WERI-Rb-1 (cell line): Measurements from ENCODE around the gene HBZ.
A peak's percentile ranks its signal among the peaks of the same experiment; 100 is the strongest.

ENCODE experiments used
- DNase-seq: peaks from one replicate; pipeline ENCODE4 v3.0.0-alpha.2; 2020
- H3K27ac ChIP-seq: fragments of 250-450 bp; sonication (Bioruptor Pico); 2 replicates; pipeline ENCODE4 v1.5.1; 2020; ENCODE audit warnings: mild to moderate bottlenecking, moderate library complexity
- H3K27me3 ChIP-seq: fragments of 250-450 bp; sonication (Bioruptor Pico); 2 replicates; pipeline ENCODE4 v1.5.1; 2021; ENCODE audit warnings: mild to moderate bottlenecking, low read depth, moderate library complexity; ENCODE audit not compliant: insufficient read depth, severe bottlenecking
- H3K36me3 ChIP-seq: fragments of 250-450 bp; sonication (Bioruptor Pico); 2 replicates; pipeline ENCODE4 v1.5.1; 2020; ENCODE audit warnings: mild to moderate bottlenecking, moderate library complexity
- H3K4me3 ChIP-seq: 2 replicates; pipeline ENCODE4 v1.5.1; 2011; ENCODE audit warnings: low read depth, mild to moderate bottlenecking, control low read depth, low read length
- H3K9me3 ChIP-seq: fragments of 250-450 bp; sonication (Bioruptor Pico); 2 replicates; pipeline ENCODE4 v1.5.1; 2021; ENCODE audit warnings: mild to moderate bottlenecking, moderate library complexity; ENCODE audit not compliant: severe bottlenecking
- TF ChIP-seq, protein P1 (sequence below): IDR thresholded peaks from 2 replicates; pipeline ENCODE4 v1.5.1; 2011; ENCODE audit warnings: low read depth, mild to moderate bottlenecking, control low read depth, inconsistent platforms, low read length

HBZ gene

DNA sequence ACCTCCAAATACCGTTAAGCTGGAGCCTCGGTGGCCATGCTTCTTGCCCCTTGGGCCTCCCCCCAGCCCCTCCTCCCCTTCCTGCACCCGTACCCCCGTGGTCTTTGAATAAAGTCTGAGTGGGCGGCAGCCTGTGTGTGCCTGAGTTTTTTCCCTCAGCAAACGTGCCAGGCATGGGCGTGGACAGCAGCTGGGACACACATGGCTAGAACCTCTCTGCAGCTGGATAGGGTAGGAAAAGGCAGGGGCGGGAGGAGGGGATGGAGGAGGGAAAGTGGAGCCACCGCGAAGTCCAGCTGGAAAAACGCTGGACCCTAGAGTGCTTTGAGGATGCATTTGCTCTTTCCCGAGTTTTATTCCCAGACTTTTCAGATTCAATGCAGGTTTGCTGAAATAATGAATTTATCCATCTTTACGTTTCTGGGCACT is 25.0 kb downstream of the HBZ start:
- no peak overlapping the region for H3K4me3 ChIP-seq
- no peak overlapping the region for H3K27ac ChIP-seq
- DNase-seq: no peak
- H3K27me3 ChIP-seq: peaks cover 17% of the 10 kb centered on the region
- no peaks in the 10 kb centered on the region for H3K9me3 ChIP-seq
- TF ChIP-seq, protein P1, sequence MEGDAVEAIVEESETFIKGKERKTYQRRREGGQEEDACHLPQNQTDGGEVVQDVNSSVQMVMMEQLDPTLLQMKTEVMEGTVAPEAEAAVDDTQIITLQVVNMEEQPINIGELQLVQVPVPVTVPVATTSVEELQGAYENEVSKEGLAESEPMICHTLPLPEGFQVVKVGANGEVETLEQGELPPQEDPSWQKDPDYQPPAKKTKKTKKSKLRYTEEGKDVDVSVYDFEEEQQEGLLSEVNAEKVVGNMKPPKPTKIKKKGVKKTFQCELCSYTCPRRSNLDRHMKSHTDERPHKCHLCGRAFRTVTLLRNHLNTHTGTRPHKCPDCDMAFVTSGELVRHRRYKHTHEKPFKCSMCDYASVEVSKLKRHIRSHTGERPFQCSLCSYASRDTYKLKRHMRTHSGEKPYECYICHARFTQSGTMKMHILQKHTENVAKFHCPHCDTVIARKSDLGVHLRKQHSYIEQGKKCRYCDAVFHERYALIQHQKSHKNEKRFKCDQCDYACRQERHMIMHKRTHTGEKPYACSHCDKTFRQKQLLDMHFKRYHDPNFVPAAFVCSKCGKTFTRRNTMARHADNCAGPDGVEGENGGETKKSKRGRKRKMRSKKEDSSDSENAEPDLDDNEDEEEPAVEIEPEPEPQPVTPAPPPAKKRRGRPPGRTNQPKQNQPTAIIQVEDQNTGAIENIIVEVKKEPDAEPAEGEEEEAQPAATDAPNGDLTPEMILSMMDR: no peak
- H3K36me3 ChIP-seq: no peaks in the 10 kb centered on the region

DNA sequence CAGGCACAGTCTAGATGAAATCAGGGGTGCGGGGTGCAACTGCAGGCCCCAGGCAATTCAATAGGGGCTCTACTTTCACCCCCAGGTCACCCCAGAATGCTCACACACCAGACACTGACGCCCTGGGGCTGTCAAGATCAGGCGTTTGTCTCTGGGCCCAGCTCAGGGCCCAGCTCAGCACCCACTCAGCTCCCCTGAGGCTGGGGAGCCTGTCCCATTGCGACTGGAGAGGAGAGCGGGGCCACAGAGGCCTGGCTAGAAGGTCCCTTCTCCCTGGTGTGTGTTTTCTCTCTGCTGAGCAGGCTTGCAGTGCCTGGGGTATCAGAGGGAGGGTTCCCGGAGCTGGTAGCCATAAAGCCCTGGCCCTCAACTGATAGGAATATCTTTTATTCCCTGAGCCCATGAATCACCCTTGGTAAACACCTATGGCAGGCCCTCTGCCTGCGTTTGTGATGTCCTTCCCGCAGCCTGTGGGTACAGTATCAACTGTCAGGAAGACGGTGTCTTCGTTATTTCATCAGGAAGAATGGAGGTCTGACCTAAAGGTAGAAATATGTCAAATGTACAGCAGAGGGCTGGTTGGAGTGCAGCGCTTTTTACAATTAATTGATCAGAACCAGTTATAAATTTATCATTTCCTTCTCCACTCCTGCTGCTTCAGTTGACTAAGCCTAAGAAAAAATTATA is 25.7 kb downstream of the HBZ start:
- DNase-seq: no peak
- H3K9me3 ChIP-seq: no peaks in the 10 kb centered on the region
- peaks cover 17% of the 10 kb centered on the region for H3K27me3 ChIP-seq
- H3K4me3 ChIP-seq: no peak overlapping the region
- H3K27ac ChIP-seq: no peak overlapping the region
- TF ChIP-seq, protein P1: no peak
- no peaks in the 10 kb centered on the region; the same call in 1 of the 2 replicates for H3K36me3 ChIP-seq

DNA sequence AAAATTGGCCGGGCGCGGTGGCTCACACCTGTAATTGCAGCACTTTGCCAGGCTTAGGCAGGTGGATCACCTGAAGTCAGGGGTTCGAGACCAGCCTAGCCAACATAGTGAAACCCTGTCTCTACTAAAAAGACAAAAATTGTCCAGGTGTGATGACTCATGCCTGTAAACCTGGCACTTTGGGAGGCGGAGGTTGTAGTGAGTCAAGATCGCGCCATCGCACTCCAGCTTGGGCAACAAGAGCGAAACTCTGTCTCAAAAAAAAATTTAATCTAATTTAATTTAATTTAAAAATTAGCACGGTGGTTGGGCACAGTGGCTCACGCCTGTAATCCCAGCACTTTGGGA is 26.2 kb downstream of the HBZ start:
- TF ChIP-seq, protein P1: no peak
- DNase-seq: no peak
- H3K27ac ChIP-seq: no peak overlapping the region
- no peaks in the 10 kb centered on the region for H3K9me3 ChIP-seq
- peaks cover 14% of the 10 kb centered on the region for H3K27me3 ChIP-seq
- H3K36me3 ChIP-seq: no peaks in the 10 kb centered on the region; the same call in 1 of the 2 replicates
- no peak overlapping the region for H3K4me3 ChIP-seq

DNA sequence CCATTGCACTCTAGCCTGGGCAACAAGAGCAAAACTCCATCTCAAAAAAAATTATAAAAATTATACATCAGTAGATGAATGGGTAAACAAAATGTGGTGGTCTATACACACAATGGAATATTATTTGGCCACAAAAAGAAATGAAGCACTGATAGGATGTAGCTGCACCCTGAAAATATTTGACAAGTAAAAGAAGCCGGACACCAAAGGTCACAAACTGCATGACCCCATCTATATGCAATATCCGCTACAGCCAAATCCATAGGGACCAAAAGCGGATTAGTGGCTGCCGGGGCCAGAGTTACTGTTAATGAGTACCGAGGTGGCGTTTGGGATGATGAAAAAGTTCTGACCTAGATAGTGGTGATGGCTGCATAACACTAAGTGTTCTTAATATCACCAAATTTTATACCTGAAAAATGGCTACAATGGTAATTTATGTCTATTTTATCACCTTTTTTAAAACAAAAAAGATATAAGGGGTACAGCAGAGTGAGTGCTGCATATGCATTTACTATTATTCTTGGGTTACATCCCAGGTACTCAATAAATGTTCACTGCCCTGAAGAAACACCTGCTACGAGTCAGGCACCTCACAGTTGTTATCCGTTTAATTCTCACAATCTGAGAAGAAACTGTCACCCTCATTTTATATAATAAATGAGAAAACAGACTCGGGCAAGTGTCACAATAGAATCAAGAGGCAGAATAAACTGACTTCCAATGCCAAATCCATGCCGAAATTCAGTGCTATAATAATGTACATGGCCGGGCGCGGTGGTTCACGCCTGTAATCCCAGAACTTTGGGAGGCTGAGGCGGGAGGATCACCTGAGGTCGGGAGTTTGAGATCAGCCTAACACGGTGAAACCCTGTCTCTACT is 27.0 kb downstream of the HBZ start:
- no peak overlapping the region for H3K4me3 ChIP-seq
- H3K9me3 ChIP-seq: no peaks in the 10 kb centered on the region
- H3K27ac ChIP-seq: no peak overlapping the region
- TF ChIP-seq, protein P1: no peak
- H3K27me3 ChIP-seq: peaks cover 14% of the 10 kb centered on the region
- no peak for DNase-seq
- H3K36me3 ChIP-seq: peaks cover 3% of the 10 kb centered on the region

DNA sequence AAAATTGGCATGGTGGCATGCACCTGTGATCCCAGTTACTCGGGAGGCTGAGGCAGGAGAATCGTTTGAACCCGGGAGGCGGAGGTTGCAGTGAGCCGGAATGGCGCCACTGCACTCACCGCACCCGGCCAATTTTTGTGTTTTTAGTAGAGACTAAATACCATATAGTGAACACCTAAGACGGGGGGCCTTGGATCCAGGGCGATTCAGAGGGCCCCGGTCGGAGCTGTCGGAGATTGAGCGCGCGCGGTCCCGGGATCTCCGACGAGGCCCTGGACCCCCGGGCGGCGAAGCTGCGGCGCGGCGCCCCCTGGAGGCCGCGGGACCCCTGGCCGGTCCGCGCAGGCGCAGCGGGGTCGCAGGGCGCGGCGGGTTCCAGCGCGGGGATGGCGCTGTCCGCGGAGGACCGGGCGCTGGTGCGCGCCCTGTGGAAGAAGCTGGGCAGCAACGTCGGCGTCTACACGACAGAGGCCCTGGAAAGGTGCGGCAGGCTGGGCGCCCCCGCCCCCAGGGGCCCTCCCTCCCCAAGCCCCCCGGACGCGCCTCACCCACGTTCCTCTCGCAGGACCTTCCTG is 27.7 kb downstream of the HBZ start, which contains the start of gene HBQ1:
HBQ1 (plus strand) TSS at position 359 of the 575 bp plus-strand sequence; CDS start at position 387, 28 bp downstream.
- H3K4me3 ChIP-seq: peak within 1 kb of the TSS; percentile 57
- H3K27ac ChIP-seq: peak within 1 kb of the TSS; percentile 39

More for the DNA sequence above, 27.7 kb downstream of the HBZ start, which contains the start of gene HBQ1:
- DNase-seq: peak; percentile 61
- H3K27me3 ChIP-seq: peaks cover 12% of the 10 kb centered on the region
- no peaks in the 10 kb centered on the region for H3K9me3 ChIP-seq
- H3K36me3 ChIP-seq: peaks cover 7% of the 10 kb centered on the region
- TF ChIP-seq, protein P1: peak; percentile 75
